ENCODE data around the gene OR14A16. TPM values are rescaled to one million over a fixed set of nuclear protein-coding genes. Genes with fewer than 3 reads are reported as not detected.

Gene OR14A16
- total RNA-seq, 2 donors from 2014 or later, result not detected

DNA sequence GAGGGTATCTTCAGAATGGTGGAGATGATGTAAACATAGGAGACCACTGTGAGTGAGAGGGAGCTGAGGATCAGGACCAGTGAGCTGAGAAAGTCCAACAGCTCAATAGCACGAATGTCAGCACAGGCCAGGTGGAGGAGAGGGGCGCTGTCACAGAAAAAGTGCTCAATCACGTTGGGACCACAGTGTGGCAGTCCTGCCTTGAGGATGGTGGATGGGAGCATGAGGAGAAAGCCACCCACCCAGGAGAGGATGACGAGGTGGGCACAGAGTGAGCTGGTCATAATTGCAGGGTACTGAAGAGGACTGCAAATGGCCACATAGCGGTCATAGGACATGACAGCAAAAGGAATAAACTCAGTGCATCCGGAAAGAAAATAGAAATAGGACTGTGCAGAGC, 9.7 kb upstream of the OR14A16 start:
- intact Hi-C loops (cut with DNase I), result no loop called here
- H3K9ac ChIP-seq (ENCODE audit: low read depth in 2 of 2, low read length in 2 of 2), result no peak overlapping the region
- H3K27ac ChIP-seq, result no peak overlapping the region
- H3K9me3 ChIP-seq, result no peaks in the 10 kb centered on the region
- no peaks in the 10 kb centered on the region for H3K36me3 ChIP-seq
- DNase-seq, result no peak
- no peak overlapping the region for H3K4me3 ChIP-seq
- no peaks in the 10 kb centered on the region for H3K4me1 ChIP-seq
- H3K27me3 ChIP-seq, result no peaks in the 10 kb centered on the region
- TF ChIP-seq, protein P1, sequence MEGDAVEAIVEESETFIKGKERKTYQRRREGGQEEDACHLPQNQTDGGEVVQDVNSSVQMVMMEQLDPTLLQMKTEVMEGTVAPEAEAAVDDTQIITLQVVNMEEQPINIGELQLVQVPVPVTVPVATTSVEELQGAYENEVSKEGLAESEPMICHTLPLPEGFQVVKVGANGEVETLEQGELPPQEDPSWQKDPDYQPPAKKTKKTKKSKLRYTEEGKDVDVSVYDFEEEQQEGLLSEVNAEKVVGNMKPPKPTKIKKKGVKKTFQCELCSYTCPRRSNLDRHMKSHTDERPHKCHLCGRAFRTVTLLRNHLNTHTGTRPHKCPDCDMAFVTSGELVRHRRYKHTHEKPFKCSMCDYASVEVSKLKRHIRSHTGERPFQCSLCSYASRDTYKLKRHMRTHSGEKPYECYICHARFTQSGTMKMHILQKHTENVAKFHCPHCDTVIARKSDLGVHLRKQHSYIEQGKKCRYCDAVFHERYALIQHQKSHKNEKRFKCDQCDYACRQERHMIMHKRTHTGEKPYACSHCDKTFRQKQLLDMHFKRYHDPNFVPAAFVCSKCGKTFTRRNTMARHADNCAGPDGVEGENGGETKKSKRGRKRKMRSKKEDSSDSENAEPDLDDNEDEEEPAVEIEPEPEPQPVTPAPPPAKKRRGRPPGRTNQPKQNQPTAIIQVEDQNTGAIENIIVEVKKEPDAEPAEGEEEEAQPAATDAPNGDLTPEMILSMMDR (IDR thresholded peaks at IDR 0.05), result no peak

DNA sequence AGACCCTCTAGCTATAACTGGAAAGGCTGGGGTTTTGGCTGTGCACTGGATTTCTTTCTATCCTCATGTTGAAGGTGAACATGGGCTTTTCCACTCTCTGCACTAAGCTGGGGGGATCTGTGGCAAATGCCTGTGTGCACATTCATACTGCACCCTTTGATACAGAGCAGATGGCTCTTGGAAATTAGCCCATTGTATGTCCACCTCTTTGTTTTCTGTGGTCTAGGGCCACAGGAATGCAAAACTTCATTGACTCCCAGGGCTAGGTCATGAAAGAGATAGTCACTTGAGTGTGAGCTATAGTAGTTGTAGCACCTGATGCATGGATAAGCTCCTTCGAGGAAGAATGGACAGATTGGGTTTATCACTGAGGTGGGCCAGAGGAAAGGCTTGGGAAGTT, 5.7 kb upstream of the OR14A16 start:
- H3K9me3 ChIP-seq, result no peaks in the 10 kb centered on the region
- no peak overlapping the region for H3K9ac ChIP-seq (ENCODE audit: low read depth in 2 of 2, low read length in 2 of 2)
- no peak overlapping the region for H3K4me3 ChIP-seq
- DNase-seq, result no peak
- H3K27ac ChIP-seq, result no peak overlapping the region
- TF ChIP-seq, protein P1 (IDR thresholded peaks at IDR 0.05), result no peak
- H3K36me3 ChIP-seq, result no peaks in the 10 kb centered on the region
- H3K4me1 ChIP-seq, result no peaks in the 10 kb centered on the region
- no peaks in the 10 kb centered on the region for H3K27me3 ChIP-seq
- intact Hi-C loops (cut with DNase I), result no loop called here

DNA sequence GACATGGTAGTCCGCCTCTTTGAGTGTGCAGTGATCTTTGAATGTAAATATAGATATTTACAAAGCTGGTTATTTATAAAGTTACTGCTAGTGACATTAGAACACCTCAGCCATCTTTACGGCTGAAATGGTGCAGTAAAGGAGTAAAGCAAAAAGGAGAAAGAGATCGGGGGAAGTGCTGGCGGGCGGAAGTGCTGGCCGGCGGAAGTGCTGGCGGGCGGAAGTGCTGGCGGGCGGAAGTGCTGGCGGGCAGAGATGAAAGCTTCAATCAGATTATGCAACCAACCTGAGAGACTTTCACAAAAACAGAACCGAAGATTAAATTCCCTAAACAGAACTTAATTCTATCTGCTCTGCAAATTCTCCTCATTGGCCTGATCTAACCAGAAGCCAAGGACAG, 1.4 kb upstream of the OR14A16 start:
- no peak for DNase-seq
- intact Hi-C loops (cut with DNase I), result no loop called here
- TF ChIP-seq, protein P1 (IDR thresholded peaks at IDR 0.05), result no peak
- Histone ChIP-seq H3K9me3 (no peaks in the 10 kb centered on the region), H3K4me1 (no peaks in the 10 kb centered on the region), H3K36me3 (no peaks in the 10 kb centered on the region), H3K27ac (no peak overlapping the region), H3K4me3 (no peak overlapping the region), H3K27me3 (no peaks in the 10 kb centered on the region), H3K9ac (ENCODE audit: low read depth in 2 of 2, low read length in 2 of 2) (no peak overlapping the region)

DNA sequence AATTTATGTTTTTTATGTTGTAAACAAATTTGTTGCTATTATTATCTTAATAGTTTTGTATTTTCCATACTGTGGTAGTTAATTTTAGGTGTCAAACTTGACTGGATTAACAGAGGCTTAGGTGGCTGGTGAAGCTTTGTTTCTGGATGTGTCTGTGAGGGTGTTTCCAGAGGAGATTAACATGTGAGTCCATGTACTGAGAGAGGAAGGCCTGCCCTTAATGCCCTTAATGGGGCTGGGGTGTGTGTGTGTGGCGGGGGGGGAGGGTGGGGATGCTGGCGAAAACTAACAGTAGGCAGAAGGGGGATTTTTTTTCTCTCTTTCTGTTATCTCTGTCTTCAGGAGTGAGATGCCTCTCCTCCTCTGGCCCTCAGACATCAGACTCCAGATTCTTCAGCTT, 1.9 kb downstream of the OR14A16 start:
- DNase-seq, result no peak
- Histone ChIP-seq H3K4me1 (no peaks in the 10 kb centered on the region), H3K9ac (ENCODE audit: low read depth in 2 of 2, low read length in 2 of 2) (no peak overlapping the region), H3K27ac (no peak overlapping the region), H3K4me3 (no peak overlapping the region), H3K36me3 (no peaks in the 10 kb centered on the region), H3K27me3 (no peaks in the 10 kb centered on the region), H3K9me3 (no peaks in the 10 kb centered on the region)
- TF ChIP-seq, protein P1 (IDR thresholded peaks at IDR 0.05), result no peak
- intact Hi-C loops (cut with DNase I), result no loop called here

DNA sequence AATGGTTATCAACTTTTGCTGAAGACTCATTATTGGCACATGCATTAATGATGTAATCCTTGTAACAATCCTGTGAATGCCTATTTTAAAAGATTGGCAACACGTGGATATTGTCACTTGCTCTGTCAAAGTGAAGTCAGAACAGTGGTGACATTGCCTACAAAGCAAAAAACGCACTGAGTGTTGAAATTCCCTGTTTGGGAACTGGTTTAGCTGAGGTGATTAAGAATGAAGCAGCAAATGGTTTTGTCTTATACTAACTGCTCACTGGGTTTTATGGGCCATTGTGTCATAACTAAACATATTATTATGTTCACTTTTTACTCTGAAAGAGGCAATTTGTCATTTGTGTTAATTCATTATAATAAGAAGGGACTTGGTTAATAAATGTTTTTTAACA, 11.3 kb downstream of the OR14A16 start:
- no peaks in the 10 kb centered on the region for H3K4me1 ChIP-seq
- intact Hi-C loops (cut with DNase I), result no loop called here
- DNase-seq, result no peak
- TF ChIP-seq, protein P1 (IDR thresholded peaks at IDR 0.05), result no peak
- H3K36me3 ChIP-seq, result no peaks in the 10 kb centered on the region
- no peak overlapping the region for H3K9ac ChIP-seq (ENCODE audit: low read depth in 2 of 2, low read length in 2 of 2)
- no peak overlapping the region for H3K27ac ChIP-seq
- no peaks in the 10 kb centered on the region for H3K9me3 ChIP-seq
- no peak overlapping the region for H3K4me3 ChIP-seq
- H3K27me3 ChIP-seq, result no peaks in the 10 kb centered on the region

DNA sequence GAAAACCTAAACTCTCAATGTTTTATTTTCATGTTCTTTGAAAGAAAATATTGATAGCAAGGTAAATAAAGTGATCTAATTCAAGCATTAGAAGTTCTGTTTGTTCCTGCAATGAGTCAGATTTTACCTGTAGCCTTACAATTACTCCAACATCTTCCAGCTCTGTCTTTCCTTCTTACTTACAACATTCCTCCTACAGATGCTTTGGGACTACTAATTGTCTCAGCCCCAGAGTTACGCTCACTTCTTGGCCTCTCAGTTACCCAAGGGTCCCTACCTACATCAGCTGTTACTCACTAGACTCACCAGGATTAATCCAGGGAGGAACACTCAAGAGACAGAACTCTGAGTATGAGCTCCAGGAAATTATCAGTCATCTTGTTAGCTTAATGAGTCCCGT, 26.4 kb downstream of the OR14A16 start:
- H3K9ac ChIP-seq (ENCODE audit: low read depth in 2 of 2, low read length in 2 of 2), result no peak overlapping the region
- no peak overlapping the region for H3K4me3 ChIP-seq
- no peaks in the 10 kb centered on the region for H3K9me3 ChIP-seq
- intact Hi-C loops (cut with DNase I), result no loop called here
- H3K27ac ChIP-seq, result no peak overlapping the region
- H3K36me3 ChIP-seq, result no peaks in the 10 kb centered on the region
- H3K4me1 ChIP-seq, result no peaks in the 10 kb centered on the region
- DNase-seq, result no peak
- TF ChIP-seq, protein P1 (IDR thresholded peaks at IDR 0.05), result no peak
- H3K27me3 ChIP-seq, result no peaks in the 10 kb centered on the region

Measured in colonic mucosa (tissue), 4 donors.